ENCODE results near the gene PEX19. TPM values are rescaled to one million over a fixed set of nuclear protein-coding genes. Genes with fewer than 3 reads are reported as not detected.
A peak's percentile ranks its signal among the peaks of the same experiment; 100 is the strongest.

The PEX19 gene
- total RNA-seq, 6 experiments from 2014 or later, result 65.2 to 74.3 (median 70.5) TPM

DNA sequence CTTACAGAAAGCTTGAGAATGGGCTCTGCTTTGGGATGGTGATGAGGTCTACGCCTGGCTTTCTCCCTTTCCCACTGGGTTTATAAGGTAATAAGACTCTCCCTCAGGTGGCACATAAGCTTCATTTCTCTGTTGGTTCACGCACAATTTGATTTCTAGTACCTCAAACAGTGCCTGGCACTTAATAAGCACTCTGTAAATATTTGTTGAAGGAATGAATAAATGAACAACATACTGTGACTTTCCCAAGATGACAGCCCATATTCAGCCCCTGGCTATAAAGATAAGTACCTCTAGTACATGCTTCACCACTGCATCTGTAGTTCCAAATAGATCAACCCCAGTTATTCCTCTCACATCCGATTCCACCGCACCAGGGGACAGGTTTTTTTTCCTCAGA is 40.3 kb upstream of the PEX19 start:
- no peak for TF ChIP-seq CTCF (IDR thresholded peaks at IDR 0.05)
- Mint-ChIP-seq H3K27ac (no peak overlapping the region; the same call in 1 of the 2 replicates), H3K27me3 (ENCODE audit: insufficient read depth) (no peaks in the 10 kb centered on the region), H3K4me1 (ENCODE audit: low read depth) (peaks cover 5% of the 10 kb centered on the region), H3K4me3 (no peak overlapping the region), H3K9me3 (no peaks in the 10 kb centered on the region), H3K36me3 (ENCODE audit: low read depth) (peaks cover 50% of the 10 kb centered on the region)
- DNase-seq, result no peak

DNA sequence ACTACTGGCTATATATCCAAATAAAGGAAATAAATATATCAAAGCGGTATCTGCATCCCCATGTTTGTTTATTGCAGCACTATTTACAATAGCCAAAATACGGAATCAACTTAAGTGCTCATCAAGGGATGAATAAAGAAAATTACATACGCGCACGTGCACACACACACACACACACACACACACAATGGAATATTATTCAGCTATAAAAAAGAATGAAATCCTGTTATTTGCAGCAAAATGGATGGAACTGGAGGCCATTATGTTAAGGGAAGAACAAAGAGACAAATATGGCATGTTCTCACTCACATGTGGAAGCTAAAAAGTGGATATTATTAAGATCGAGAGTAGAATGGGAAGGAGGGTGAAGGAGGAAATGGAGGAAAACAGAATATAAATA is 37.9 kb upstream of the PEX19 start:
- Mint-ChIP-seq H3K4me3 (no peak overlapping the region), H3K27ac (no peak overlapping the region), H3K4me1 (ENCODE audit: low read depth) (peaks cover 11% of the 10 kb centered on the region), H3K9me3 (no peaks in the 10 kb centered on the region), H3K27me3 (ENCODE audit: insufficient read depth) (peaks cover 2% of the 10 kb centered on the region; the same call in 1 of the 2 replicates), H3K36me3 (ENCODE audit: low read depth) (peaks cover 48% of the 10 kb centered on the region)
- no peak for TF ChIP-seq CTCF (IDR thresholded peaks at IDR 0.05)
- no peak for DNase-seq

- Mint-ChIP-seq H3K4me1 (ENCODE audit: low read depth) (peaks cover 23% of the 10 kb centered on the region), H3K27me3 (ENCODE audit: insufficient read depth) (peaks cover 7% of the 10 kb centered on the region)
Measured at GRCh38 chr1:160315359-160315758, 30.4 kb upstream of the PEX19 start.

GRCh38 chr1:160309571-160309970 is 24.6 kb upstream of the PEX19 start:
- no peak for TF ChIP-seq CTCF (IDR thresholded peaks at IDR 0.05)
- Mint-ChIP-seq H3K27ac (peak overlapping the region; percentile 75), H3K4me1 (ENCODE audit: low read depth) (peaks cover 28% of the 10 kb centered on the region), H3K9me3 (no peaks in the 10 kb centered on the region), H3K36me3 (ENCODE audit: low read depth) (peaks cover 61% of the 10 kb centered on the region), H3K4me3 (no peak overlapping the region), H3K27me3 (ENCODE audit: insufficient read depth) (peaks cover 6% of the 10 kb centered on the region; the same call in 1 of the 2 replicates)
- DNase-seq, result no peak

More at GRCh38 chr1:160315359-160315758, 30.4 kb upstream of the PEX19 start:
- no peak for TF ChIP-seq CTCF (IDR thresholded peaks at IDR 0.05)
- H3K9me3 Mint-ChIP-seq, result no peaks in the 10 kb centered on the region
- H3K36me3 Mint-ChIP-seq (ENCODE audit: low read depth), result peaks cover 72% of the 10 kb centered on the region
- DNase-seq, result no peak
- H3K4me3 Mint-ChIP-seq, result no peak overlapping the region
- H3K27ac Mint-ChIP-seq, result peak overlapping the region; percentile 30; the same call in 1 of the 2 replicates

GRCh38 chr1:160309185-160309557 is 24.2 kb upstream of the PEX19 start:
- DNase-seq, result peak; percentile 68
- Mint-ChIP-seq H3K27ac (peak overlapping the region; percentile 75), H3K36me3 (ENCODE audit: low read depth) (peaks cover 57% of the 10 kb centered on the region), H3K4me3 (no peak overlapping the region), H3K27me3 (ENCODE audit: insufficient read depth) (peaks cover 6% of the 10 kb centered on the region; the same call in 1 of the 2 replicates), H3K9me3 (no peaks in the 10 kb centered on the region), H3K4me1 (ENCODE audit: low read depth) (peaks cover 28% of the 10 kb centered on the region)
- TF ChIP-seq CTCF (IDR thresholded peaks at IDR 0.05), result no peak
